IMR-90 (cell line): Measurements from ENCODE around the gene MUC20. TPM values are rescaled to one million over a fixed set of nuclear protein-coding genes. Genes with fewer than 3 reads are reported as not detected.

Source experiments
- ATAC-seq: fragments of 200-7000 bp; cut with Tn5 transposase; 2 replicates; pipeline ENCODE4 v1.9.1; 2020; ENCODE audit warnings: low read depth, mild to moderate bottlenecking, moderate library complexity
- BruUV-seq: library from RNA; stranded (reverse); fragments of 400-500 nt; replicated peaks from 2 replicates; lab custom pipeline; 2021; lab: Mats Ljungman, UMichigan
- CTCF ChIA-PET: fragments of 300-600 bp; formaldehyde crosslinking; extraction: SDS; loops from one replicate; lab custom pipeline; 2021; ENCODE audit warnings: antibody characterized with exemption; lab: Yijun Ruan, JAX
- POLR2A ChIA-PET: fragments of 300-600 bp; sonication (Branson Sonifier 250); formaldehyde crosslinking; loops from one replicate; lab custom pipeline; 2022; ENCODE audit warnings: antibody characterized with exemption; ENCODE audit not compliant: unreplicated experiment; lab: Charles Lee
- DNase-seq: peaks from one replicate; pipeline ENCODE4 v3.0.0; 2013
- H2AFZ ChIP-seq: replicated peaks from 2 replicates; pipeline ENCODE3; 2013; ENCODE audit warnings: low read length, mild to moderate bottlenecking; ENCODE audit not compliant: poor library complexity
- H2AK5ac ChIP-seq: 2 replicates; pipeline ENCODE4 v1.6.1; 2013; ENCODE audit warnings: low read depth, low read length, inconsistent platforms
- H2AK9ac ChIP-seq: replicated peaks from 2 replicates; pipeline ENCODE3; 2013; ENCODE audit warnings: mild to moderate bottlenecking, low read depth, low read length, moderate library complexity; ENCODE audit not compliant: poor library complexity
- H2BK120ac ChIP-seq: 2 replicates; pipeline ENCODE4 v1.6.1; 2013; ENCODE audit warnings: low read depth, low read length, inconsistent platforms
- H2BK15ac ChIP-seq: 3 replicates; pipeline ENCODE4 v1.6.1; 2013; ENCODE audit warnings: low read depth, low read length, inconsistent platforms
- H2BK20ac ChIP-seq: 2 replicates; pipeline ENCODE4 v1.6.1; 2013; ENCODE audit warnings: low read depth, mild to moderate bottlenecking, inconsistent platforms, low read length, moderate library complexity
- H2BK5ac ChIP-seq: 2 replicates; pipeline ENCODE4 v1.6.1; 2013; ENCODE audit warnings: mild to moderate bottlenecking, low read depth, low read length, inconsistent platforms; ENCODE audit not compliant: poor library complexity, severe bottlenecking
- H3K14ac ChIP-seq: replicated peaks from 2 replicates; pipeline ENCODE4 v1.6.1; 2013; ENCODE audit warnings: low read depth, low read length, inconsistent platforms
- H3K18ac ChIP-seq: 2 replicates; pipeline ENCODE4 v1.6.1; 2013; ENCODE audit warnings: low read depth, low read length, control low read depth
- H3K23ac ChIP-seq: 2 replicates; pipeline ENCODE4 v1.6.1; 2013; ENCODE audit warnings: low read depth, low read length, inconsistent platforms
- H3K27ac ChIP-seq: 2 replicates; pipeline ENCODE4 v1.5.1; 2013; ENCODE audit warnings: mild to moderate bottlenecking, control low read depth, low read length; ENCODE audit not compliant: insufficient read depth
- H3K27me3 ChIP-seq: 2 replicates; pipeline ENCODE4 v1.6.1; 2013; ENCODE audit warnings: low read length; ENCODE audit not compliant: control insufficient read depth, insufficient read depth
- H3K36me3 ChIP-seq: 2 replicates; pipeline ENCODE4 v1.6.1; 2013; ENCODE audit warnings: low read length, mixed read lengths; ENCODE audit not compliant: control insufficient read depth, insufficient read depth
- H3K4ac ChIP-seq: 2 replicates; pipeline ENCODE4 v1.6.1; 2013; ENCODE audit warnings: low read depth, low read length, inconsistent platforms
- H3K4me1 ChIP-seq: 2 replicates; pipeline ENCODE4 v1.6.1; 2013; ENCODE audit warnings: low read length, mixed read lengths; ENCODE audit not compliant: control insufficient read depth, insufficient read depth
- H3K4me2 ChIP-seq: 2 replicates; pipeline ENCODE4 v1.6.1; 2013; ENCODE audit warnings: low read depth, mild to moderate bottlenecking, control low read depth, low read length, moderate library complexity
- H3K4me3 ChIP-seq: 2 replicates; pipeline ENCODE4 v1.5.1; 2013; ENCODE audit warnings: low read depth, mild to moderate bottlenecking, control low read depth, low read length, moderate library complexity; ENCODE audit not compliant: insufficient read depth
- H3K56ac ChIP-seq: 2 replicates; pipeline ENCODE4 v1.6.1; 2013; ENCODE audit warnings: low read length, inconsistent platforms; ENCODE audit not compliant: insufficient read depth; ENCODE audit errors: extremely low read depth
- H3K79me1 ChIP-seq, 2 experiments: 2 replicates each; pipeline ENCODE4 v1.6.1; 2013; ENCODE audit warnings: low read length in 2 of 2, inconsistent platforms in 1 of 2, low read depth in 1 of 2
- H3K9ac ChIP-seq: 2 replicates; pipeline ENCODE4 v1.6.1; 2013; ENCODE audit warnings: low read depth, low read length, control low read depth
- H3K9me1 ChIP-seq: 2 replicates; pipeline ENCODE4 v1.6.1; 2013; ENCODE audit warnings: low read length, inconsistent platforms; ENCODE audit not compliant: insufficient read depth
- H3K9me3 ChIP-seq: 2 replicates; pipeline ENCODE4 v1.6.1; 2013; ENCODE audit warnings: low read length; ENCODE audit not compliant: control insufficient read depth, insufficient read depth
- H4K20me1 ChIP-seq: 2 replicates; pipeline ENCODE4 v1.6.1; 2013; ENCODE audit warnings: low read length, inconsistent platforms; ENCODE audit not compliant: insufficient read depth
- H4K5ac ChIP-seq: 2 replicates; pipeline ENCODE4 v1.6.1; 2013; ENCODE audit warnings: mild to moderate bottlenecking, low read depth, low read length, control low read depth
- H4K8ac ChIP-seq, 2 experiments: 2 replicates each; pipeline ENCODE4 v1.6.1; 2013; ENCODE audit warnings: low read depth in 2 of 2, low read length in 2 of 2, control low read depth in 1 of 2, inconsistent platforms in 1 of 2
- H4K91ac ChIP-seq: 2 replicates; pipeline ENCODE4 v1.6.1; 2013; ENCODE audit warnings: low read depth, low read length, inconsistent platforms; ENCODE audit not compliant: insufficient read depth
- BHLHE40 ChIP-seq: fragments of 150-350 bp; IDR thresholded peaks from 2 replicates; pipeline ENCODE4 v1.6.1; 2016; ENCODE audit warnings: mild to moderate bottlenecking, low read depth, low read length
- CEBPB ChIP-seq: IDR thresholded peaks from 2 replicates; pipeline ENCODE4 v1.6.1; 2012; ENCODE audit warnings: low read depth, low read length, improper control_type of control experiment
- CTCF ChIP-seq: conservative IDR thresholded peaks from 2 replicates; pipeline ENCODE4 v1.5.1; 2012; ENCODE audit warnings: mild to moderate bottlenecking, low read depth, low read length, improper control_type of control experiment
- FOS ChIP-seq: fragments of 150-350 bp; IDR thresholded peaks from 2 replicates; pipeline ENCODE4 v1.6.1; 2016; ENCODE audit warnings: low read depth, low read length
- MAZ ChIP-seq: IDR thresholded peaks from 2 replicates; pipeline ENCODE4 v1.6.1; 2012; ENCODE audit warnings: low read depth, mild to moderate bottlenecking, low read length, improper control_type of control experiment, moderate library complexity, borderline replicate concordance
- MXI1 ChIP-seq: IDR thresholded peaks from 2 replicates; pipeline ENCODE4 v1.6.1; 2012; ENCODE audit warnings: low read depth, mild to moderate bottlenecking, low read length, moderate library complexity, borderline replicate concordance
- NFE2L2 ChIP-seq: fragments of 150-350 bp; IDR thresholded peaks from 2 replicates; pipeline ENCODE4 v1.6.1; 2016; ENCODE audit warnings: low read depth, mild to moderate bottlenecking, low read length
- POLR2A ChIP-seq: IDR thresholded peaks from 2 replicates; pipeline ENCODE4 v1.6.1; 2012; ENCODE audit warnings: mild to moderate bottlenecking, low read depth, low read length
- RAD21 ChIP-seq: IDR thresholded peaks from 2 replicates; pipeline ENCODE4 v1.6.1; 2012; ENCODE audit warnings: low read length, improper control_type of control experiment
- RCOR1 ChIP-seq: IDR thresholded peaks from 2 replicates; pipeline ENCODE4 v1.6.1; 2012; ENCODE audit warnings: mild to moderate bottlenecking, low read length, improper control_type of control experiment; ENCODE audit not compliant: insufficient replicate concordance
- RFX5 ChIP-seq: IDR thresholded peaks from 2 replicates; pipeline ENCODE4 v1.8.0; 2012; ENCODE audit warnings: low read depth, mild to moderate bottlenecking, low read length, moderate library complexity
- SMC3 ChIP-seq: fragments of 150-350 bp; IDR thresholded peaks from 2 replicates; pipeline ENCODE4 v1.6.1; 2016; ENCODE audit warnings: low read depth, mild to moderate bottlenecking, antibody characterized with exemption, low read length, moderate library complexity
- USF2 ChIP-seq: fragments of 150-350 bp; IDR thresholded peaks from 2 replicates; pipeline ENCODE4 v1.6.1; 2017; ENCODE audit warnings: mild to moderate bottlenecking, antibody characterized with exemption, low read length, low read depth
- WGBS, 2 experiments: methylation state at CpG; one replicate each; pipeline versions ENCODE4 v1.1.5 to v1.1.7; 2013; ENCODE audit warnings: missing lambda C conversion rate in 2 of 2; ENCODE audit not compliant: insufficient read length in 1 of 2; ENCODE audit errors: extremely low coverage in 2 of 2; 5-methylcytosine and 5-hydroxymethylcytosine counted together
- dilution Hi-C: fragments of 300-500 bp; cut with HindIII; formaldehyde crosslinking; loops from one replicate; pipeline ENCODE4 v1.14.3; 2018; ENCODE audit warnings: low sequenced_read_pairs; ENCODE audit not compliant: unreplicated experiment
- in situ Hi-C: fragments of 300-500 bp; cut with MboI; formaldehyde crosslinking; loops from 3 replicates; pipeline ENCODE4 v1.14.3; 2019; ENCODE audit warnings: low sequenced_read_pairs, inconsistent platforms, mixed read lengths
- intact Hi-C: fragments of 100-400 bp; cut with micrococcal nuclease; formaldehyde crosslinking; loops from 2 replicates; pipeline ENCODE4 v1.10.0; 2022
- polyA plus RNA-seq, 3 experiments: library from polyadenylated mRNA; depleted of rRNA; stranded (reverse); fragments of >200 nt; gene quantifications; 2 replicates each; pipeline ENCODE4 v1.2.3, GENCODE V29; 2012; ENCODE audit warnings: low replicate concordance in 1 of 3
- total RNA-seq: library from RNA; depleted of rRNA; stranded (reverse); fragments of >200 nt; gene quantifications from 2 replicates; pipeline ENCODE4 v1.2.3, GENCODE V29; 2012
- TF ChIP-seq, protein P1 (sequence below): fragments of 150-350 bp; IDR thresholded peaks from 2 replicates; pipeline ENCODE4 v1.6.1; 2016; ENCODE audit warnings: low read depth, mild to moderate bottlenecking, low read length, moderate library complexity, borderline replicate concordance

Gene MUC20
- total and polyA plus RNA-seq, 2 of the 4 experiments (the other 2 are of a cell fraction): 0.12 TPM; not detected in 1

DNA sequence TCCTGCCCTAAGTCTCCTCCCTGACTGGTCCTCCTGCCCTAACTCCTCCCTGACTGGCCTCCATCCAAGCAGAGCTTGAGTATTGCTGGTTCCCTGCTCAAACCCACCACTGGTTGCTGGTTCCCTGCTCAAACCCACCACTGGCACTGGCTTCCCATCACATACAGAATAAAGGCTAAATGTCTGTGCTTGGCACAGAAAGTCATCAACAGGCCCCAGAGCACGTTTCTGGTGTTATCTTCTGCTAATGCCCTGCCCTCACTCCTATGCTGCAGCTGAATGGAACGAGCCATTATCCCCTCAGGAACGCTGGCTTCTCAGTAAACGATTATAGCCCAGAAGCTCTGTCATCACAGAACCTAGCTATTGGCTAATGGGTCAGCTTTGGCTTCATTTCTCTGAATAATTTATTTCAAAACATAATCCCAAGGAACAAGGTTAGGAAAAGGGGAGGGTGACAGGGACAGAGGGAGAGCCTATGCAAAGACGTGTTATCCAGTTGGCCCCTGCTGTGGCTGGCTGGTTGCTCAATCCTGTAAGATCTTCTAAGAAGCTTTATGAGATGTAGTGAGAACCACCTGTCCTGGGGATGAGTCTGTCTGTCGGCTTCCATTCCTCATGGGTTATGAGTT lies 6.3 kb upstream of the MUC20 start:
- ATAC-seq: peak; percentile 44; the same call in 1 of the 2 replicates
- no peak overlapping the region for H2BK120ac ChIP-seq
- intact Hi-C loops (no loop called here), dilution Hi-C loops (no loop called here), in situ Hi-C loops (no loop called here)
- POLR2A ChIA-PET: no interaction called here
- H3K27ac ChIP-seq: no peak overlapping the region
- H3K27me3 ChIP-seq: peaks cover 19% of the 10 kb centered on the region
- no peak overlapping the region for H3K4ac ChIP-seq
- TF ChIP-seq USF2 (no peak), FOS (no peak), CEBPB (no peak), BHLHE40 (no peak), RFX5 (no peak), RCOR1 (no peak), CTCF (no peak), POLR2A (no peak), MXI1 (no peak), SMC3 (no peak), NFE2L2 (no peak), MAZ (no peak), RAD21 (no peak)
- TF ChIP-seq, protein P1, sequence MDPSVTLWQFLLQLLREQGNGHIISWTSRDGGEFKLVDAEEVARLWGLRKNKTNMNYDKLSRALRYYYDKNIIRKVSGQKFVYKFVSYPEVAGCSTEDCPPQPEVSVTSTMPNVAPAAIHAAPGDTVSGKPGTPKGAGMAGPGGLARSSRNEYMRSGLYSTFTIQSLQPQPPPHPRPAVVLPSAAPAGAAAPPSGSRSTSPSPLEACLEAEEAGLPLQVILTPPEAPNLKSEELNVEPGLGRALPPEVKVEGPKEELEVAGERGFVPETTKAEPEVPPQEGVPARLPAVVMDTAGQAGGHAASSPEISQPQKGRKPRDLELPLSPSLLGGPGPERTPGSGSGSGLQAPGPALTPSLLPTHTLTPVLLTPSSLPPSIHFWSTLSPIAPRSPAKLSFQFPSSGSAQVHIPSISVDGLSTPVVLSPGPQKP: no peak
- H2BK15ac ChIP-seq: no peak overlapping the region
- H2AK9ac ChIP-seq: no peak overlapping the region
- H3K79me1 ChIP-seq: no peaks in the 10 kb centered on the region
- no peak overlapping the region for H4K5ac ChIP-seq
- no peak overlapping the region for H3K14ac ChIP-seq
- H3K9me1 ChIP-seq: no peaks in the 10 kb centered on the region; the same call in 1 of the 2 replicates
- no peak overlapping the region for H3K18ac ChIP-seq
- 84% methylated on average over 4 of the region's 6 CpGs; no CpG with 5 or more reads in 1 of the 2 experiments for WGBS, 2 experiments
- no peak overlapping the region for H3K4me3 ChIP-seq
- H3K56ac ChIP-seq: no peak overlapping the region
- H4K91ac ChIP-seq: no peak overlapping the region
- H2BK20ac ChIP-seq: no peak overlapping the region
- H2AFZ ChIP-seq: no peak overlapping the region
- no peak overlapping the region for H2BK5ac ChIP-seq
- no peak overlapping the region for H3K9ac ChIP-seq
- CTCF ChIA-PET: no interaction called here
- no peak overlapping the region for H2AK5ac ChIP-seq
- no peak overlapping the region for H4K8ac ChIP-seq
- H3K36me3 ChIP-seq: no peaks in the 10 kb centered on the region
- DNase-seq: no peak
- no TSS peak for BruUV-seq
- no peaks in the 10 kb centered on the region for H3K9me3 ChIP-seq
- no peak overlapping the region for H3K23ac ChIP-seq
- H3K4me1 ChIP-seq: no peaks in the 10 kb centered on the region
- no peak overlapping the region for H3K4me2 ChIP-seq
- H4K20me1 ChIP-seq: no peaks in the 10 kb centered on the region
